KOPT-K1 (cell line): ENCODE data around the gene EYS.
"Not testable (repeated sequence)": the region's sequence is repeated elsewhere in the genome, so short reads cannot be mapped to it uniquely, and the experiment has no call there.

Source experiments
- H3K27ac ChIP-seq: fragments of 200-600 bp; sonication (generic); 2 replicates; pipeline ENCODE4 v1.5.1; 2016; ENCODE audit warnings: antibody characterized with exemption, mild to moderate bottlenecking, low read depth, low read length; ENCODE audit not compliant: poor library complexity, severe bottlenecking
- H3K36me3 ChIP-seq: fragments of 200-600 bp; sonication (generic); 2 replicates; pipeline ENCODE4 v1.5.1; 2017; ENCODE audit warnings: antibody characterized with exemption, mild to moderate bottlenecking, low read length, moderate library complexity; ENCODE audit not compliant: insufficient read depth
- H3K9me3 ChIP-seq: fragments of 200-600 bp; sonication (generic); 2 replicates; pipeline ENCODE4 v1.5.1; 2017; ENCODE audit warnings: antibody characterized with exemption, low read length, mild to moderate bottlenecking; ENCODE audit not compliant: insufficient read depth, poor library complexity, severe bottlenecking

Gene EYS

DNA sequence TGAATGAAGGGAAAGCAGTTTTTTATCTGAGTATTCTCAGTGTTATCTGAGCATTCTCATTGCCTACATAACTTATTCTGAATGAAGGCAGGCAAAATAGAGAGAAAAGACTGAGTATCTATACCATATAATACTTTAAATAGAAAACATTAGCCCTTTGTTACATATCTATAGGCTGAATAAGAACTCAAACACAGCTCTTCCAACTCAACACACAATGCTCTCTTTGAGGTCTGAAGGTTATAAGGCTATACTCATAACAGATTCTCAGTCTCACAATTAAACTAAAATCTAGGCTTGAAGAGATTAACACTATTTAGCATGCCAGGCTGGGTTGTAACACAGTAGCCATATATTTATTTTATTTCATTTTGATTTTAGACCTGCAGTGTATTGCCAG lies 56.9 kb downstream of the EYS start:
- H3K27ac ChIP-seq, result no peak overlapping the region
- H3K9me3 ChIP-seq, result no peaks in the 10 kb centered on the region
- no peaks in the 10 kb centered on the region for H3K36me3 ChIP-seq

DNA sequence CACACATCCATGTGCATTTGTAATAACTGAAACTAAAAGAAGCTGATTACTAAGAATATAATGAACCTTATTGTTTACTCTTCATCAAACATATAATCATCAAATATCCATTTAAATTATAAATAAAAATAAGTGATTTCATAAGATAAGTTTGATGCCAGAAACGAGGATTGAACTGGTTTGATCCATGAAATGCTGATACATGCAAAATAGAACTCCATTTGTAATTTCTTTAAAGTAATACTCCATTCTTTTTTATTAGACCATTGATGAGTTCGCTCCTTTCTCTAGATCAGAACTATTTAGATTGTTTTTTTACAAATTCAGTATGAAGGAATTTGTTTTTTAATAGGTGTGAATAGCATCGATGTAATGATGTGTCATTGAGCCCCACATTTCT lies 57.6 kb downstream of the EYS start:
- Histone ChIP-seq H3K27ac (no peak overlapping the region), H3K36me3 (no peaks in the 10 kb centered on the region), H3K9me3 (no peaks in the 10 kb centered on the region)

DNA sequence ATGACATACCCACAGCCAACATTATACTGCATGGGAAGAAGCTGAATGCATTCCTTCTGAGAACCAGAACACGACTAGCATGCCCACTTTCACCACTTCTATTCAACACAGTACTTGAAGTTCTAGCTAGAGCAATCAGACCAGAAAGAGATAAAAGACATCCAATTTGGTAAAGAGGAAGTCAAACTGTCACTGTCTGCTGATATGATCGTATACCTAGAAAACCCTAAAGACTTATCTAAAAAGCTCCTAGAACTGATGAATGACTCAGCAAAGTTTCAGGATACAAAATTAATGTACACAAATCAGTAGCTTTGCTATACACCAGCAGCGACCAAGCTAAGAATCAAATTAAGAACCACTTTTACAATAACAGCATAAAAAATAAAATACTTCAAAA lies 60.5 kb downstream of the EYS start:
- no peaks in the 10 kb centered on the region for H3K9me3 ChIP-seq
- no peaks in the 10 kb centered on the region for H3K36me3 ChIP-seq
- H3K27ac ChIP-seq, result no peak overlapping the region

DNA sequence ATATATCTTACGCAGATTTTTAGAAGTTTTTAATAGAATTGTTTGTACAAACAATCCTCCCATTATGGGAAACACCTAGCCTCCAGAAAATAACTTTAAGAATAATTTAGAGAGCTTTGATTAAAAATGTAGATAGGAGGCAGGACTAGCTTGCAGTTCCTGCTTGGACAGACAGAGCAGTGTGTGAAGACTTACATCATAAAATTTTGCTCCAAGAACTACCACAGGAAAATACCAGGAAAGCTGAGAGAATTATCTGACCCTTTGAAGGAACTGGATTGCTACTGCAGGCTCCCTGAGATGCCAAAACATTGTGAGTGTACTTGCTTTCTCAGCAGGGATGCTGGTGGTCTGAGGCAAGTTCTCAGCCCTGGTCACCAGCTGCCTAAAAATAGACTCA lies 64.2 kb downstream of the EYS start:
- no peaks in the 10 kb centered on the region for H3K9me3 ChIP-seq
- no peaks in the 10 kb centered on the region for H3K36me3 ChIP-seq
- H3K27ac ChIP-seq, result no peak overlapping the region

DNA sequence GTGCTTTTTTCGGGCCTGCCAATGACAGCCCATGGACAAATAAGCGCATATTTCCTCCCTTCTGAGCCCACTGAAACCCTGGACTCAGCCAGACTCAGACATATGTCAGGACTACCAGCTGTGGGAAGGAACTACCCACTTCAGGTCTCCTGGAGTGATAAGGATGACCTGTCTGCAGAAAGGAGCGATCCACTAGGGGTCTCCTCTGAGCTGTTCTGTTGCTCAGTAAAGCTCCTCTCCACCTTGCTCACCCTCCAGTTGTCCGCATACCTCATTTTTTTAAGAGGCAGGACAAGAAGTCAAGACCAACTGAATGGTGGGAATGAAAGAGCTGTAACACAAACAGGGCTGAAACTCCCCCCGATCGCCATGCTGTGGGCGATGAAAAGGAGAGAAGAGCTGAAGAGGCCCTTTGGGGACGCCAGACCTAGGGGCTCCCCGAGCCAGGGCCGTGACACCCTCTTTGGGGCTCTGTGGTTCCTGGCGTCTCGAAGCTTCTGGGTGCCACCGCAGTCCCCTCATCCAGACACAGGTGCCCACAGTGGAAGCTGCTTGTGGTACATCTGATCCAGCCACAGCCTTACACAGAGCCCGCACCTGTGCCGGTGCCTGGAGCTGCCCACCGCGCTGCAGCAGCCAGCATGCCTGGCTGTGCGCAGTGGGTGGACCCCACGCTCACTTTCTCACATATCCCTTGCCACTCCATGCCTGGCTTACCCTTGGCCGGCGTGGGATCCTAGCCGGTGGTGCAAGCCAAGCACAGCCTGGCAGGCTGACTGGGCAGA lies 68.8 kb downstream of the EYS start:
- Histone ChIP-seq H3K27ac (no peak overlapping the region), H3K36me3 (no peaks in the 10 kb centered on the region), H3K9me3 (no peaks in the 10 kb centered on the region)

DNA sequence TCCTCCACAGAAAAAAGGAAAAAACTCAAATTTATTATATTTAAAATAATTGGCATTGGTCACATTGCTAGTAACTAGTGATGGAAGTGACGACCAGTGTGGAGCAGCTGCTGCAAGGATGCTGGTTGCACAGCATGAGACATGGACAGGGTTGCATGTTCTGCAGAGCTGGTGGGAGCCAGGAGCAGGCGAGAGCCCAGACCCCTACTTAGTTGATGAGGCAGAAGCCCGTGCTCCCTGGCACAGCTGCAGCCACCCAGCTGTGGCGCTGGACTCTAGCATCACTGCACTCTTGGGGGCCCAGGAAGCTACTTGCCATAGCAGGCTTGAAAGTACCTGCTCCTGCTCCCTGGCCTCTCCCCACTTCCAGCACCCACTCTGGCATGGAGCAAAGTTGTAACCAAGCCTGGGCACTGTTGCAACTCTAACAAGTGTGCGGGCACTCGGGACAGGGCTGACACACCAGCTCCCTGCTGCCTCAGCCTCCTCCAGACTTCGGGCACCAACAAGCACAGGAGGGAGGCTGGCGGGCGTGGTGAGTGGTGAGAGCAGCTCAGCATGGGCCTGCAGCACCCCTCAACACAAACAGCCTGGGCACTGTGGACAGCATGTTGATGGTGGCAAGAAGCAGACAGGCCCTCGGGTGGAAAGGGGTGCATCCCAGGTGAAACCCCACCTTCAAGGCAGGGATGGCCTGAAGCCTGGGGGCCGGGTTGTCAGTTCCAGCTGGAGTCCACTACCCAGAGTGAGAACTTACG lies 69.6 kb downstream of the EYS start:
- H3K9me3 ChIP-seq, result no peaks in the 10 kb centered on the region
- no peaks in the 10 kb centered on the region for H3K36me3 ChIP-seq
- H3K27ac ChIP-seq, result no peak overlapping the region

DNA sequence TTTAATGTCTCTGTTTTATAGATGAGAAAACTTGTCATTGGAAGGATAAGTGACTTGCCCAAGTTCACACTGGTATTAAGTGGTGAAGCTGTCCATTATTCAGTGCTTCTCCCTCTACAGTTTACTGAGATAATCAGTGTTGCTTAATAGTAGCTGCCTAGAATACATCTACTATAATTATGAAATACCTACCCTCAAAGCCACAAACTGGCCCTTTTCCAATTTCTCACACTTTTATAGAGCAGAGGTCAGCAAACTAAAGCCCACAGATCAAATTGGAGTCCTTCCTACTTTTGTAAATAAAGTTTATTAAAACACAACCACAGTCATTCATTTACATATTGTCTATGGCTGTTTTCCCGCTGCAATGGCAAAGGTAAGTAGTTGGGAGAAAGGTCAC lies 73.5 kb downstream of the EYS start:
- Histone ChIP-seq H3K9me3 (no peaks in the 10 kb centered on the region), H3K27ac (no peak overlapping the region), H3K36me3 (no peaks in the 10 kb centered on the region)

DNA sequence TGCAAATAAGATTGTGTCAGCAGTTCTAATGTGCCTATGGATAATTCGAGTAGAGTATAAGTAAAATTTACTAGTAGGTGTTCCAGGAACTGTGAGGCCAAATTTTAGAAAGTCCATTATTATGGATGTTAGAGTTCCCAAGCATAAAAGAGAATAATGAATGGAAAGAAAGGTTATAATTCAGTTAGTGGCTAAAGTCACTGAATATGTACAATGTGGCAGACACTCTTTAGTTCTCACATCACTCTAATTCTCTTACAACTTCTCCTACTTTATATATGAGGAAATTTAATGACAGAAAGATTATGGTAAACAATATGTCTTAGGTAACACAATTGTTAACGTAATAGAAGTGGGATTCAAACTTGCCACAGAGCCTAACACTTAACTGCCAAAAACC lies 75.3 kb downstream of the EYS start:
- Histone ChIP-seq H3K27ac (no peak overlapping the region), H3K9me3 (no peaks in the 10 kb centered on the region), H3K36me3 (no peaks in the 10 kb centered on the region)

DNA sequence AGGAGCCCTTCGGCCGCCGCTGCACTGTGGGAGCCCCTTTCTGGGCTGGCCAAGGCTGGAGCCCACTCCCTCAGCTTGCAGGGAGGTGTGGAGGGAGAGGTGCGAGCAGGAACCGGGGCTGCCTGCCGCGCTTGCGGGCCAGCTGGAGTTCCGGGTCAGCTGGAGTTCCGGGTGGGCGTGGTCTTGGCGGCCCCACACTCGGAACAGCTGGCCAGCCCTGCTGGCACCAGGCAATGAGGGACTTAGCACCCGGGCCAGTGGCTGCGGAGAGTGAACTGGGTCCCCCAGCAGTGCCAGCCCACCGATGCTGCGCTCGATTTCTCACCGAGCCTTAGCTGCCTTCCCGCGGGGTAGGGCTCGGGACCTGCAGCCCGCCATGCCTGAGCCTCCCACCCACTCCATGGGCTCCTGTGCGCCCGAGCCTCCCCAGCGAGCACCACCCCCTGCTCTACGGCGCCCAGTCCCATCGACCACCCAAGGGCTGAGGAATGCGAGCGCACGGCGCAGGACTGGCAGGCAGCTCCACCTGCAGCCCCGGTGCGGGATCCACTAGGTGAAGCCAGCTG lies 79.5 kb downstream of the EYS start:
- H3K27ac ChIP-seq, H3K36me3 ChIP-seq, H3K9me3 ChIP-seq: not testable (repeated sequence)

DNA sequence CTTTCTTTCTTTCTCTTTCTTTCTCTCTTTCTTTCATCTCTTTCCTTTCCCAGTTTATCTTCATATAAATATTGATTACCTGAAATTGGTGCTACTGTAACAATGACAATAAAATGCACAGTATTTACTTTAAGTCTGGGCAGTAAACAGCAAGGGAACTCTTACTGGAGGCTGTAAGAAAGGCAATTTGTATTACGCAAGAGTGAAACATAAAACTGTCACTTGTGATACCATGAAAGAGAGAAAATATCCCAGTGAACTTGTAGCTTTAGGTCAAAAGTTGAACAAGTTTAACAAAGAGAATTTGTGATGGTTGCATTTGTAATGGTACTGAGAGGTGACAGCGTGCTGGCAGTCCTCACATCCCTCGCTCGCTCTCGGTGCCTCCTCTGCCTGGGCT lies 80.0 kb downstream of the EYS start:
- Histone ChIP-seq H3K36me3 (no peaks in the 10 kb centered on the region), H3K9me3 (no peaks in the 10 kb centered on the region), H3K27ac (no peak overlapping the region)

DNA sequence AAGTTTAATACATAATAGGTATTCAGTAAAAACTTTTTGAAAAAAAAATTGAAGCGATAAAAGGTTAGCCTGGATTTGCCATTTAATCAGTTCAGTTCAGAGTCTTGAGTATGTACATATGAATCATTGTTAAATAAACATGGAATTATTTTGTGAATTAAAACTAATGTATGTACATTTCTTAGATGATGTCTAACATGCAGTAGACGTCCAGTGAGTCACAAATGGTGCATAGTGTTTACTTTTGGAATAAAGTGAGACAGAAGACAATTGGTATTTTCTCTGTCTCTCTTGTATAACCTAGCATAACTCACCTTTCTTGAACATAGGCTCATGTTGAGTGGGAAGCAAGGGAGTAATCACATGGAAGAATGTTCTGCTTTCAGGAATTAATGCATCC lies 83.5 kb downstream of the EYS start:
- Histone ChIP-seq H3K36me3 (no peaks in the 10 kb centered on the region), H3K27ac (no peak overlapping the region), H3K9me3 (no peaks in the 10 kb centered on the region)

DNA sequence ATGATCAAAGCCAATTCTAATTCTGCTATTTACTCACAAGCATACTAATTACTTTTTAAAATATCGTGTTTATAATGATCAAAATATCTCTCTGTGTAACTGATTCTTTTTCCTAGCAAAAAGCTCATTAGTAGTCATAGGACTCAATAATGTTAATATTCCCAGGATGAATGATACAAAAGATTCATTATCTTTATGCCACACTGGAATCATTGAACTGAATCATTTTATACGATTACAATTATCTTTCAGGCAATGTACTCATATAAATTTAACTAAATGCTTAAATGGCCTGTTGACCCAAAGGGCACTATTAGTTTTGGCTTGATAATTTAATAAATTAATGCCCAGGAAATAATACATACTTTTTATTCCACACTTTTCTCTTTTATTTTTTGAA lies 96.3 kb downstream of the EYS start:
- no peak overlapping the region for H3K27ac ChIP-seq
- no peaks in the 10 kb centered on the region for H3K9me3 ChIP-seq
- H3K36me3 ChIP-seq, result no peaks in the 10 kb centered on the region

DNA sequence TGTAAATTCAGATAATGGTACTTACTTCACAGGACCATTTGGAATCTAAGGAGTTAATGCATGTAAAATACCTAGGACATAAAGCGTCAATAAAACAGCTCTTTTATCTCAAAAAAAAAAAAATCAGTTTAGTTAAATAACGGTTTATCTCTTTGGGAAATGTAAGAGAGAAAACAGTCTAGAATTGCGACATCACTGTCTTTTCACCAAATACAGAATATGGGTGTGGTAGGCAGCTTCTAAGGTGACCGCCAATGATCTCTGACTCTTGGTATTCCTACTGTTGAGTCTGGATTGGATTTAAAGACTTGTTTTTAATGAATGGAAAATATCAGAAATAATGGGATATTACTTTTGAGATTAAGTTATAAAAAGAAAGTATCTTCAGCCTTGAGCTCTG lies 111.5 kb downstream of the EYS start:
- H3K9me3 ChIP-seq, result no peaks in the 10 kb centered on the region
- H3K36me3 ChIP-seq, result no peaks in the 10 kb centered on the region
- no peak overlapping the region for H3K27ac ChIP-seq

DNA sequence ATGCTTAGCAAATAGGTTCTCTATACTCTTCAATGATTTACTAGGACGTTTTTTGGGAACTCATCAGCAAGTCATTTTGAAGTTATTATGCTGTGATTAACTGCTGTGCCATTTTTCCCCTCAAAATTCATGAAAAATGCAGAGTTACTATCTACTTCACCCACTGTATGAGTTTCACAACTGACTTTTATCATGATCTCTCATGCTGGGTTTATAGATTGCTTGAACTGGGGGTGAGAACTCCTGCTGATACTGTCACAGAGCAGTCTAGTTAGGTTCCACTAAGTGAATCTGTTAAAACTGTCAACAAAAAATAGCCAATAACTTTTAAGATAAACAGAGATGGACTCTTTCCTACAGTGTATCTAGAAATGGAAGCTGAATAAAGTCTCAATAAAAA lies 136.7 kb downstream of the EYS start:
- no peaks in the 10 kb centered on the region for H3K36me3 ChIP-seq
- no peaks in the 10 kb centered on the region for H3K9me3 ChIP-seq
- H3K27ac ChIP-seq, result no peak overlapping the region

DNA sequence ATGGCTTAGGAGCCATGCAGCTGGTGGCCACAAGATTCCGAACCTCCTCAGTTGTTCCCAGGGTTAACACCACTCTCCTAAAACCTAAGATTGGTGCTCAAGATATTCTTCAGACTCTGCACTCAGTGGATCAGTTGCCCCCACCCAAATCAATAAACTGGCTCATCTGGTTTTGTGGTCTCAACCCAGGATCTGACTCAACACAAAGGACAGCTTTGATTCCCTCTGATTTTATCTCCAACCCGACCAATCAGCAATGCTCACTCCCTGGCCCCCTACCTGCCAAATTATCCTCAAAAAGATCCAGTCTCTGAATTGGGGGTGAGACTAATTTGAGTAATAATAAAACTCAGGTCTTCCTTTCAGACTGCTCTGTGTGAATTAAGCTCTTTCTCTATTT lies 137.5 kb downstream of the EYS start:
- H3K9me3 ChIP-seq, result no peaks in the 10 kb centered on the region
- no peaks in the 10 kb centered on the region for H3K36me3 ChIP-seq
- no peak overlapping the region for H3K27ac ChIP-seq

DNA sequence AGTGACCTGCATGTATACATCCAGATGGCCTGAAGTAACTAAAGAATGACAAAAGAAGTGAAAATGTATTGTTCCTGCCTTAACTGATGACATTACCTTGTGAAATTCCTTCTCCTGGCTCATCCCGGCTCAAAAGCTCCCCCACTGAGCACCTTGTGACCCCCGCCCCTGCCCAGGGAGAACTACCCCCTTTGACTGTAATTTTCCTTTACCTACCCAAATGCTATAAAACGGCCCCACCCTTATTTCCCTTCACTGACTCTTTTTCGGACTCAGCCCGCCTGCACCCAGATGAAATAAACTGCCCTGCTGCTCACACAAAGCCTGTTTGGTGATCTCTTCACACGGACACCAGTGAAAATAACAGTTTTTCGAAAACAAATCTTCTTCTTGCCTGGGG lies 138.0 kb downstream of the EYS start:
- not testable (repeated sequence) for H3K27ac ChIP-seq, H3K9me3 ChIP-seq, H3K36me3 ChIP-seq
